Activated gamma-delta T cell (primary cell): ENCODE results near the gene CDKN1C.
A peak's percentile ranks its signal among the peaks of the same experiment; 100 is the strongest.
"Not testable (repeated sequence)": the region's sequence is repeated elsewhere in the genome, so short reads cannot be mapped to it uniquely, and the experiment has no call there.

Source experiments
- DNase-seq: peaks from one replicate; lab custom pipeline; 2025; lab: John Stamatoyannopoulos, UW

Gene CDKN1C

DNA sequence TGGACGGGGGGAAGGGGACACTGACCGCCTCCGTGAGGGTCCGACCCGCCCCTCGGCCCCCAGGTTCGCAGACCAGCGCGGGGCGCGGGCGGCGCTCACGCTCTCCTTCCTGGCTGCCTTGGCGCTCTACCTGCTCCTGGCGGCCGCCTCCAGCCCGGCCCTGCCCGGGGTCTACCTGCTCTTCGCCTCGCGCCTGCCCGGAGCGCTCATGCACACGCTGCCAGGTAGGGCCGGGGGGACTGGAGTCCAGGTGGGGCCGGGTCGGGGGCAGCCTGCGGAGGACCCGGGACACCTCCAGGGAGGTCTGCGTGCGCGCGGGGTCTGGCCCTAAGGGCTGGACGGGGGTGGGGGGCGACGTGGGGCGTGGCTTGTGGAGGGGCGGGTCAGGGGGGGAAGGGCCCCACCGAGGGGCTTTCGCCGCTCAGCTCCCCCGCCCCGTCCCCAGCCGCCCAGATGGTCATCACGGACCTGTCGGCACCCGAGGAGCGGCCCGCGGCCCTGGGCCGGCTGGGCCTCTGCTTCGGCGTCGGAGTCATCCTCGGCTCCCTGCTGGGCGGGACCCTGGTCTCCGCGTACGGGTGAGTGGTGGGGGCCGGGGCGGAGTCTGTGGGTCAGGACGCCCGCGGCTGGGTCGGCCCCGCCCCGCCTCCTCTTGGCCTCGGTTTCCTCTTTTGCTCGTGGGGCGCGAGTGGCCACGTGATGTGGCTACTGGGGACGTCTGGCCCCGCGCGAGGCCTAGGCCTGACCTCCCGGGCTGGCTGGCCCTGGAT lies 23.7 kb upstream of the CDKN1C start:
- no peak for DNase-seq

- DNase-seq = no peak
These were observed 22.6 kb upstream of the CDKN1C start for GRCh38 chr11:2908130-2908529.

DNA sequence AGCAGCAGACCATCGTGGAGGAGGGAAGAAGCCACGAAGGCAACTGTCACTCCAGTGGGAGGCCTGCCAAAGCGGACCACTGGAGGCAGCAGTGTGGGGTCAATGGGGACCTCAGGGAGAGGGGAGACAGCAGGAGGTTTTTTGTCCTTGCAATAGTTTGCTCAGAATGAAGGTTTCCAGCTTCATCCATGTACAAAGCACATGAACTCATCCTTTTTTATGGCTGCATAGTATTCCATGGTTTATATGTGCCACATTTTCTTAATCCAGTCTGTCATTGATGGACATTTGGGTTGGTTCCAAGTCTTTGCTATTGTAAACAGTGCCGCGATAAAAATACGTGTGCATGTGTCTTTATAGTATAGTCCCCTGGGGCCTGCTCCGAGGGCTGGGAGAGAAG lies 19.7 kb upstream of the CDKN1C start:
- not testable (repeated sequence) for DNase-seq

DNA sequence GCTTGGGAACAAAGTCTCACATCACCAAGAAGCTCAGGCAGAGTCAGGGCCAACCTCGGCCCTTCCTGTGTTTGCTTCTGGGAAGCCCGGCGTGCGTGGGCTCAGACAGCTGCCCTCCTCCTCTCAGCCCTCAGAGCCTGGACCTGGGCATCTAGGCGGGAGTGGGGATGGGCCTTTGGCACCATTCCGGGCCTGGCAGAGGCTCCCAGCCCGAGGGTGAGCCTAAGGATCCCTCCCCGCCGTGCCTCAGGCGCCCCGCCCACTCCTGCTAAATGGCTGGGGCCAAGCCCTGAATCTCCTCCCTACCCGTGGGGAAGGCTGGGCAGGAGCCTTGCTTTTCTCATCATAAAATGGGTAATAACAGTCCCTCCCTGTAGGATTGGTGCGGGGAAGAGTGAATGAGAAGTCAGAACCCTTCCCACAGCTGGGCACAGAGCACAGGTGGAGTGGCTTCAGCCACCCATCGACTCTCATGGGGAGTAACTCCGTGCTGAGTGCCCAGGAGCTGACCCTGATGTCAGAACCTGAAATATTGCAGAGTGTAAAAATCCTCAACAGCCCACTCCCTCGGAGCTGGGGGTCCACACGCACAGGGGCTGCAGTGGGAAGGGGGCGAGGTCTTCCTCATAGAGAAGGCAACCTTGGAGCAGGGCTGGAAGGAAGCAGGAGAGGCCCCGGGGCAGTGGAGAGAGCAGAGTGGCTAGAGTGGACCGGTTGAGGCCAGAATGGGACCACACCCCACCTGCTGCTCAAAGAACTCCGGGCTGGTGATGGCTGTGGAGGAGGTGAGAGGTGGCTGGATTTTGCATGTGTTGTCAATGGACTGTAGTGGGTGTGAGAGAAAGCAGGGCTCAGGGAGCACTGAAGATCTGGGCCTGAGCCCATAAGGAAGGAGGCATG lies 18.8 kb upstream of the CDKN1C start:
- DNase-seq = no peak

DNA sequence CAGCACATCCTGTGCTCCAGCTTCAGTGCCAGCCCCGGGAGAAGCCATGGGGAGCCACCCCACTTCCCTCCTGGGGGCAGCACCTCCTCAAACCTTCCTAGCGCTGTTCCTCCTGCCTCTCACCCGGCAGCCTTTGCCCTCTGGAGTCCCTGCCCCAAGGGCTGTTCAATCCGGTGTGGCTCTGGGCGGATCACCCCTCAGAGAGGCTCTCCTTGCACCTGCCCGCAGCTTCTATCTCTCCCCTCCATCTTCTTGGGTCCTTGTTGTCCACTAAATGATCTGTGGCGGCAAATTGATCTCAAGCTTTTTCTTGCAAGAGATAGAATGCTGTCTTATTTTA lies 18.1 kb upstream of the CDKN1C start:
- no peak for DNase-seq

DNA sequence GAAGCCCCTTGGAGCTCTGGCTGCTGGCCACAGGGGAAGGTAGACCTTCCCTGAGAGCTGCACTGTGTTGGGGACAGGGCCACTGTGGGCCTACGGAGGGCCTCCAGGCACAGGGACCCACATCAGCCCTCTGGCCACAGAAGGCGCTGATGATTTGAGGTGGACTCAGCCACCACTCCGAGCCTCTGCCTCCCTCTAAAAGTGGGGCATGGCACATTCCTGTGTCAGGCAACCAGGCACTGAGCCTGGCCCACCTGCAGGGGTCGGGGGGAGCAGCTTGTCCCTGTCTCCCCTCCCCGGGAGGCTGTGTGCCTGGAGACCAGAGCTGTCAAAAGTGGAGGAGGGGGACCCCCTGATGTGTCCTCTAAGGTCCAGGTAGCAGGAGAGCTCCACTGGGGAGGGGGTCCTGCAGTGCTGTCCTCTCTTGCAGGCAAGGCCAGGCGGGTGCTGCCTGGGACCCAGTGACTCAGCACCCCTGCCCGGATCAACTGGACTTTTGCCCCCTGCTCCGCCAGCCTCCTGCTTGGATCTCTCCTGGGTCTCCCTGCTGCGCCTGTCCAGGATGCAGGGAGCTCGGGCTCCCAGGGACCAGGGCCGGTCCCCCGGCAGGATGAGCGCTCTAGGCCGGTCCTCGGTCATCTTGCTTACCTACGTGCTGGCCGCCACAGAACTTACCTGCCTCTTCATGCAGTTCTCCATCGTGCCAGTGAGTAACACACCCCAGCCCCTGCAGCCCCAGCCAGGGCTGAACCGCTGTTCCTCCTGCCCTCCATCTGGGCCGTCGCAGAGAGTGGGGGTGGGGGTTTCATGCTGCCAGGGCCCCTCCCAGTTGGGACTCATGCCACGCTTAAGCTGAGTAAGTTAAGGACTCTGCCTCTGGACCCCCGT lies 17.5 kb upstream of the CDKN1C start:
- DNase-seq = no peak

GRCh38 chr11:2901854-2902783 lies 16.5 kb upstream of the CDKN1C start:
- DNase-seq = peak; percentile 76

DNA sequence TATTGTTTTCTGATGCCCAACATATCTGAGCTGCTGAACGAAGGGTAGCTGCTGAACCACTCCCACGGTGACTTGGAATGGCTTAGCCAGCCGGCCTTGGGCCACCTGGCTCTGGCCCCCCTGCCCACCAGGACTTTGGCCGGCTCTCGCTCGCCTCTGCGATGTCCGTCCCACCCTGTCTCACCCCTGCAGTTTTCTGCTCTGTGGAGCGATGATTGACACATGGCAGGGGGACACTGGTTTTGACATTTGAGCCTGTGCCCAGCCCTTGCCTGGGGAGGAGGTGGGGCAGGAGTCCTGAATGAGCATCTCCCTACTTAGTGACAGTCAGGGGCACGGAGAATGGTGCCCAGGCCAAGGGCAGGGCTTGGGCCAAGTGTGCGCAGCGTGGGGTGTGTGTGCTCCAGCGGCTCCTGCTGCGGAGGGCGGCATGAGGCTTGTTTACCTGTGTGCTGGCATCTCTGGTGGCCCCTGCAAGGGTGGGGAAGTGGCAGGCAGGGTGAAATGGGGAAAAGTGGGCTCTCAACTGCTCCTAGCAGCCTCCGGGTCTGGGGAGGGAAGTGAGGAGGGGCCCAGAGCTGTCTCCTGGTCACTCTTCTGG lies 15.7 kb upstream of the CDKN1C start:
- DNase-seq = no peak

DNA sequence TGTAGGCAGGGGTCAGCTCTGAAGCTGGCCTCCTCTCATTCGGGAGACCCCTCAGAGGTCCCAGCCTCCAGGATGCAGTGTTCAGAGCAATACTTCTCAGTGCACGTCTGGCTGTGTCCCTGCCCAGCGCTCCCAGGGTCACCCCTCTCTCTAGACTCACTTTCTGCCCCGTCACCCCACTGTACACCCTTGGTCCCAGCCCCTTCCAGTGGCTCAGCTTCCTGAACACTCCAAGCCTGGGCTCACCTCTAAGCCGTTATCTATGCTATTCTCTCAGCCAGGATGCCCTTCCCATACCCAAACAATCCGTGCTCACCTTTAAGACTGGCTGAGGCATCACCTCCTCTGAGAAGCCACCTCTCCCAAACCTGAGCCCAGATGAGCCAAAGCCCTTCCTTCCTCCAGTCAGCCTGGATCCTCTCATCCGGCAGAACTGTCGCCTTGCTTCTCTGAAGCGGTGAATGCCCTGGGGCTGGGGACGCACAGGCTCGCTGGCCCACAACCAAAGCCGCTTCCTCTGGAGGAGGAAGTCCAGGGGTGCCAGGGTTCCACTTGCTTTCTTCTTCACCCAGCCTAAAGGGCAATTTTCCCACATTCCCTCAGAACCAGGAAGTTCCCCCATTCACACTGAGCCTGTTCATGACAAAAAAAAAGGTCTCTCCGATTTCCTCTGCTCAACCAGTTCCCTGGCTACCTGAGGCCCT lies 13.7 kb upstream of the CDKN1C start:
- DNase-seq = no peak

GRCh38 chr11:2898366-2899079 lies 12.9 kb upstream of the CDKN1C start:
- no peak for DNase-seq

DNA sequence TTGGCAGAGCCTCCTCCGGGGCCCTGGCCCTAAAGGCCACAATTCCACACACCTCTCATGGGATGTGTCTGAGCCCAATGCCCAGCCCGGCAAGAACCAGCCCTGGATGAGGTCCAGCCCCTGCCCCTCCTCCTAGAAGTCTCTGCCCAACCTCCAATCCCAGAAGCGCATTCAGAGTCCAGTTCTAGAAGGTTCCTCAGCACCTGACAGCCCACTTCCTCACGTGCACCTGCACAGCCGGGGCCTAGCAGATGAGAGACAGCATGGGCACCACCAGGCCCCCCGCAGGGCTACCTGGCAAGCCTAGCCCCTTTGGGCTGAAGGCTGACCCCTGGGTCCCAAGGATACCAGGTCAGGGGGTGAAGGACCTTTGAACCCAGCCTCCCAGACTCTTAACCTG lies 11.5 kb upstream of the CDKN1C start:
- no peak for DNase-seq

DNA sequence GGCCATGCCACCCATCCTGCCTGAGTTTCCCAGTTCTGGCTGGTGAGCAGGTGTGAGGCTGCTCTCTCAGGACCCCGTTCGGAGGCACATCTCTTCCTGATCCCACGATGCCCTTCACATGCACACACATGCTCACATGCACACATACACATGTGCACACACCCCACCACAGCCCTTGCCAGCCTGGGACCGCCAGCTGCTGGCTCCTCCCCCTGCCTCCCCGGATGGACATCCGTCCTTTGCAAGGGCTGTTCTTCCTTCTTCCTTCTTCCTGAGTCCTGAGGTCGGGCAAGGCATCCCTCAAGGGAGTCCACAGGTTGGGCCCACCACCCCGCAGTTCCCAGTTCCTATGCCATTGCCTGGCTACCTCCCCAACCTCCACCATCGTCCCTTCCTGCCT lies 10.5 kb upstream of the CDKN1C start:
- DNase-seq = no peak

- DNase-seq = no peak
These were observed 8.4 kb upstream of the CDKN1C start for GRCh38 chr11:2893935-2894334.

DNA sequence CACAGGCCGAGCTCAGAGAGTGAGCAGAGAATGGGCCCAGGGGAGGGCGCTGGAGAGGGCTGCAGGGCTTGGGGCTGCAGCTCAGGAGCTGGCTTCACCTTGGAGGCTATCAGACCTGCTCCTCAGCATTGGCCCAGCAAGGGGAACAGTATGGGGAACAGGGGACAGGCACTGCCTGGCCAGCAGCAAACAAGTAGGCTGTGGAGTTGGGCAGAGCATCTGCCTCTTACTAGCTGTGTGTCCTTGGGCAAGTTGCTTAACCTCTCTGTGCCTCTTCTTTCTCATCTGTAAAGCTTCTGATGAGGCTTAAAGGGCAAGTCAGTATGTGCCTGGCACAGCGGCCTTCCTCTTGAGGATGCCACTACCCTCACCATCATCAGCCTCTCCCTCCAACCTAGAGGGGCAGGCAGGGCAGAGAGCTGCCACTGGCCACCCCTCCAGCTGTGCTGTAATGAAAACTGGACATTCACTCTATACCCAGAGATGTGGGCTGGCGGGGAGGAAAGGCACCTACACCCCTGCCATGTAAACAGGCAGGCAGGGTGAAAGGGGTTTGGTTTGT lies 7.5 kb upstream of the CDKN1C start:
- DNase-seq = no peak

- no peak for DNase-seq
These were observed 6.8 kb upstream of the CDKN1C start for GRCh38 chr11:2892215-2892966.

DNA sequence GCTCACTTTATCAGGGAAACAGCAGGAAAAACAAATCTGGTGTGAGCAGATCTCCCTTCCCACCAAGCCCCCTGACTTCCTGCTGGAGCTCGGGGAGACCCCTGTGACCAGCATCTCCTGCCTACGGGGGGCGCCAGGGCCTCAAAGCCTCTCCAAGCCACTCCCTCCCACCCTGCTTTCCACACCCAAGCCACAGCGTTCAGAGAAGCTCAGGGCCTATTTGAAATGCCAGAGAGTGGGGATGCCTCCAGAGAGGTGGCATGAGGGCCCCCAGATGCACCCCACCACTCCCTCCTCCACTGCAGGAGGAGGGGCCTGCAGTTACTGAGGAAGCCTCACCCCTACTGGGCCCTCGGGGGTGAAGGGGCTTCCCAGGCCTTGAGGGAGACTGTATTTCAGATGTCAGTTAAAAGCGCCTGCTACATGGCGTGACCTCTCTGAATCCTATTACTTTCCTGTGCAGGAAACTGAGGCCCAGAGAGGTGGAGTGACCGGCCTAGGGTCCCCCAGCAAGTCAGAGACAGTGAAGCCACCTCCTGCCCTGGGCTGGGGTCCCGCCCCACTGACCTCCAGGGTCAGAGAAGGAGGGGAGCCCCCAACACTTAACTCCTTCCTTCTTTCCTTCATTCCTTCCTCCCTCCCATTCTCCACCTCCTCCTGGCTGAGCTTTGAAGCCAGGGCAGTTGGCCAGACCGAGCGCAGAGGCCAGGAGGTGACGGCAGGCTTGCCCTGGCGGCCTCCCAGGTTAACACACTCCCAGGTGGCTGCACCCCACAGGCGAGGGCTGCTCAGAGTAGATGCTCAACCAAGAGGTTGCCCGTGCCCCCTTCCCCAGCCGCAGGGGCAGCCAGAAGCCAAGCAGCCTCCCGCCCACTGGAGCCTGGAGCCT lies 6.0 kb upstream of the CDKN1C start:
- no peak for DNase-seq
